Measurements from ENCODE around the gene CASQ2.
"Not testable (repeated sequence)": the region's sequence is repeated elsewhere in the genome, so short reads cannot be mapped to it uniquely, and the experiment has no call there.

Gene CASQ2

GRCh38 chr1:115793162-115793561 is 24.6 kb upstream of the CASQ2 start:
- peaks cover 0 to 2% of the 10 kb centered on the region in 2 donors for H3K9me3 Mint-ChIP-seq
- H3K27ac Mint-ChIP-seq = no peak overlapping the region
- DNase-seq = no peak
- no peak overlapping the region for H3K4me3 Mint-ChIP-seq
- no peaks in the 10 kb centered on the region for H3K4me1 Mint-ChIP-seq
- H3K27me3 Mint-ChIP-seq = peaks cover 15 to 27% of the 10 kb centered on the region in 2 donors
- H3K36me3 Mint-ChIP-seq = no peaks in the 10 kb centered on the region
- ATAC-seq (replicated peaks) = no peak

- peaks cover 15 to 30% of the 10 kb centered on the region in 2 donors for H3K27me3 Mint-ChIP-seq
Measured at GRCh38 chr1:115791816-115792215, 23.3 kb upstream of the CASQ2 start.

GRCh38 chr1:115790846-115791245 is 22.3 kb upstream of the CASQ2 start:
- no peak for ATAC-seq (replicated peaks)
- Mint-ChIP-seq H3K27ac (no peak overlapping the region), H3K27me3 (peaks cover 15 to 33% of the 10 kb centered on the region in 2 donors)

More at GRCh38 chr1:115791816-115792215, 23.3 kb upstream of the CASQ2 start:
- DNase-seq (no peak), ATAC-seq (replicated peaks) (no peak)
- no peaks in the 10 kb centered on the region for H3K36me3 Mint-ChIP-seq
- H3K4me3 Mint-ChIP-seq = no peak overlapping the region
- H3K9me3 Mint-ChIP-seq = peaks cover 0 to 2% of the 10 kb centered on the region in 2 donors
- H3K4me1 Mint-ChIP-seq = no peaks in the 10 kb centered on the region
- H3K27ac Mint-ChIP-seq = no peak overlapping the region

GRCh38 chr1:115790356-115790755 is 21.8 kb upstream of the CASQ2 start:
- no peaks in the 10 kb centered on the region for H3K36me3 Mint-ChIP-seq

More at GRCh38 chr1:115790846-115791245, 22.3 kb upstream of the CASQ2 start:
- DNase-seq = no peak
- Mint-ChIP-seq H3K36me3 (no peaks in the 10 kb centered on the region), H3K4me1 (no peaks in the 10 kb centered on the region), H3K4me3 (no peak overlapping the region), H3K9me3 (peaks cover 0 to 4% of the 10 kb centered on the region in 2 donors)

GRCh38 chr1:115783311-115783710 is 14.8 kb upstream of the CASQ2 start:
- ATAC-seq (replicated peaks) (no peak), DNase-seq (no peak)
- Mint-ChIP-seq H3K36me3 (peaks cover 0 to 2% of the 10 kb centered on the region in 2 donors), H3K27me3 (peaks cover 14 to 19% of the 10 kb centered on the region in 2 donors), H3K27ac (no peak overlapping the region), H3K4me1 (no peaks in the 10 kb centered on the region), H3K4me3 (no peak overlapping the region), H3K9me3 (peaks cover 3 to 10% of the 10 kb centered on the region in 2 donors)

More at GRCh38 chr1:115790356-115790755, 21.8 kb upstream of the CASQ2 start:
- ATAC-seq (replicated peaks) (no peak), DNase-seq (no peak)
- Mint-ChIP-seq H3K4me3 (no peak overlapping the region), H3K27me3 (peaks cover 15 to 32% of the 10 kb centered on the region in 2 donors), H3K4me1 (no peaks in the 10 kb centered on the region), H3K27ac (no peak overlapping the region), H3K9me3 (peaks cover 0 to 4% of the 10 kb centered on the region in 2 donors)

GRCh38 chr1:115782571-115783281 is 14.2 kb upstream of the CASQ2 start:
- Mint-ChIP-seq H3K4me3 (no peak overlapping the region), H3K27ac (no peak overlapping the region), H3K36me3 (peaks cover 0 to 2% of the 10 kb centered on the region in 2 donors), H3K27me3 (peaks cover 14 to 19% of the 10 kb centered on the region in 2 donors), H3K9me3 (peaks cover 3 to 10% of the 10 kb centered on the region in 2 donors), H3K4me1 (no peaks in the 10 kb centered on the region)
- ATAC-seq (replicated peaks) = no peak
- DNase-seq = no peak

- peaks cover 12 to 19% of the 10 kb centered on the region in 2 donors for H3K27me3 Mint-ChIP-seq
Measured at GRCh38 chr1:115781851-115782250, 13.3 kb upstream of the CASQ2 start.

GRCh38 chr1:115781343-115781742 is 12.8 kb upstream of the CASQ2 start:
- Mint-ChIP-seq H3K36me3 (peaks cover 0 to 2% of the 10 kb centered on the region in 2 donors), H3K9me3 (peaks cover 3 to 8% of the 10 kb centered on the region in 2 donors), H3K27ac (no peak overlapping the region), H3K4me1 (no peaks in the 10 kb centered on the region), H3K27me3 (peaks cover 8 to 19% of the 10 kb centered on the region in 2 donors), H3K4me3 (no peak overlapping the region)
- DNase-seq = no peak
- ATAC-seq (replicated peaks) = no peak

More at GRCh38 chr1:115781851-115782250, 13.3 kb upstream of the CASQ2 start:
- H3K9me3 Mint-ChIP-seq = peaks cover 3 to 10% of the 10 kb centered on the region in 2 donors
- no peaks in the 10 kb centered on the region for H3K4me1 Mint-ChIP-seq
- H3K4me3 Mint-ChIP-seq = no peak overlapping the region
- no peak overlapping the region for H3K27ac Mint-ChIP-seq
- no peak for DNase-seq
- no peak for ATAC-seq (replicated peaks)
- H3K36me3 Mint-ChIP-seq = peaks cover 0 to 2% of the 10 kb centered on the region in 2 donors

- H3K4me3 Mint-ChIP-seq; H3K9me3 Mint-ChIP-seq; H3K4me1 Mint-ChIP-seq; H3K27ac Mint-ChIP-seq; H3K36me3 Mint-ChIP-seq; DNase-seq; ATAC-seq (replicated peaks): not testable (repeated sequence)
- H3K27me3 Mint-ChIP-seq = peaks cover 8 to 19% of the 10 kb centered on the region in 2 donors
Measured at GRCh38 chr1:115780655-115781054, 12.1 kb upstream of the CASQ2 start.

GRCh38 chr1:115779075-115779474 is 10.6 kb upstream of the CASQ2 start:
- H3K9me3 Mint-ChIP-seq; H3K27ac Mint-ChIP-seq; H3K4me1 Mint-ChIP-seq; H3K4me3 Mint-ChIP-seq; H3K36me3 Mint-ChIP-seq; DNase-seq; ATAC-seq (replicated peaks): not testable (repeated sequence)
- peaks cover 8 to 19% of the 10 kb centered on the region in 2 donors for H3K27me3 Mint-ChIP-seq

- Mint-ChIP-seq H3K9me3 (no peaks in the 10 kb centered on the region), H3K4me3 (no peak overlapping the region), H3K4me1 (no peaks in the 10 kb centered on the region), H3K36me3 (no peaks in the 10 kb centered on the region), H3K27ac (no peak overlapping the region), H3K27me3 (peaks cover 6 to 11% of the 10 kb centered on the region in 2 donors)
- ATAC-seq (replicated peaks) (peak; percentile 70 to 81), DNase-seq (peak; percentile 6)
Measured at GRCh38 chr1:115771847-115772457, 3.4 kb upstream of the CASQ2 start.

GRCh38 chr1:115771094-115771846 is 2.8 kb upstream of the CASQ2 start:
- no peak for ATAC-seq (replicated peaks)
- Mint-ChIP-seq H3K27ac (no peak overlapping the region), H3K9me3 (no peaks in the 10 kb centered on the region), H3K27me3 (peaks cover 6 to 11% of the 10 kb centered on the region in 2 donors), H3K36me3 (no peaks in the 10 kb centered on the region), H3K4me1 (no peaks in the 10 kb centered on the region), H3K4me3 (no peak overlapping the region)
- DNase-seq = no peak

GRCh38 chr1:115767403-115767802 is 1.1 kb downstream of the CASQ2 start:
- H3K36me3 Mint-ChIP-seq = no peaks in the 10 kb centered on the region
- no peak overlapping the region for H3K4me3 Mint-ChIP-seq
- no peaks in the 10 kb centered on the region for H3K4me1 Mint-ChIP-seq
- H3K27ac Mint-ChIP-seq = no peak overlapping the region
- ATAC-seq (replicated peaks) (no peak), DNase-seq (no peak)
- peaks cover 0 to 1% of the 10 kb centered on the region in 2 donors for H3K9me3 Mint-ChIP-seq
- H3K27me3 Mint-ChIP-seq = peaks cover 4 to 18% of the 10 kb centered on the region in 2 donors

- no peaks in the 10 kb centered on the region for H3K36me3 Mint-ChIP-seq
- H3K4me3 Mint-ChIP-seq = no peak overlapping the region
- H3K4me1 Mint-ChIP-seq = no peaks in the 10 kb centered on the region
- H3K27ac Mint-ChIP-seq = no peak overlapping the region
- ATAC-seq (replicated peaks) (no peak), DNase-seq (no peak)
- peaks cover 1 to 4% of the 10 kb centered on the region in 2 donors for H3K9me3 Mint-ChIP-seq
- H3K27me3 Mint-ChIP-seq = peaks cover 4 to 17% of the 10 kb centered on the region in 2 donors
Measured at GRCh38 chr1:115765091-115765490, 3.4 kb downstream of the CASQ2 start.
